HEK293 (cell line): ENCODE data around the gene PSMA2.

Source experiments
- ZNF423 ChIP-seq: fragments of 450-650 bp; formaldehyde crosslinking; IDR thresholded peaks from 2 replicates; pipeline ENCODE4 v1.5.1; 2016; ENCODE audit warnings: missing biosample characterization, missing genetic modification characterization
- TF ChIP-seq, protein P1 (sequence below): fragments of 450-650 bp; formaldehyde crosslinking; IDR thresholded peaks from 2 replicates; pipeline ENCODE4 v1.5.1; 2016; ENCODE audit warnings: missing biosample characterization, missing genetic modification characterization

DNA sequence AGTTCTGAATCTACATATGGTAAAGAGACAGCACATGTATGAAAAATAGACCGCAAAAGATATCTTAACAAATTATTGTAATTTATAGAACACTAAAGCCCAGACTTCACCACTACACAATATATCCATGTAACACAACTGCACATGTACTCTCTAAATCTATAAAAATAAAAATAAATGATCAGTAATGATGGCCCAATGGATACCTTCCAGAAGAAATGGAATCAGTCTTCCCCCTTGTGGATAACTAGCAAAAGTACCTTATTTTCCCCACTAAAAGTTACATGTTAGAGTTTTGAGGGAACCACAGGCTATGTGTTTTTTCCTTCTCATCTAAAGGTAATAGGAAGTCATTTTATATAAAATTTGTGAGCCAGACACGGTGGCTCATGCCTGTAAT lies 45.8 kb downstream of the PSMA2 start:
- TF ChIP-seq, protein P1, sequence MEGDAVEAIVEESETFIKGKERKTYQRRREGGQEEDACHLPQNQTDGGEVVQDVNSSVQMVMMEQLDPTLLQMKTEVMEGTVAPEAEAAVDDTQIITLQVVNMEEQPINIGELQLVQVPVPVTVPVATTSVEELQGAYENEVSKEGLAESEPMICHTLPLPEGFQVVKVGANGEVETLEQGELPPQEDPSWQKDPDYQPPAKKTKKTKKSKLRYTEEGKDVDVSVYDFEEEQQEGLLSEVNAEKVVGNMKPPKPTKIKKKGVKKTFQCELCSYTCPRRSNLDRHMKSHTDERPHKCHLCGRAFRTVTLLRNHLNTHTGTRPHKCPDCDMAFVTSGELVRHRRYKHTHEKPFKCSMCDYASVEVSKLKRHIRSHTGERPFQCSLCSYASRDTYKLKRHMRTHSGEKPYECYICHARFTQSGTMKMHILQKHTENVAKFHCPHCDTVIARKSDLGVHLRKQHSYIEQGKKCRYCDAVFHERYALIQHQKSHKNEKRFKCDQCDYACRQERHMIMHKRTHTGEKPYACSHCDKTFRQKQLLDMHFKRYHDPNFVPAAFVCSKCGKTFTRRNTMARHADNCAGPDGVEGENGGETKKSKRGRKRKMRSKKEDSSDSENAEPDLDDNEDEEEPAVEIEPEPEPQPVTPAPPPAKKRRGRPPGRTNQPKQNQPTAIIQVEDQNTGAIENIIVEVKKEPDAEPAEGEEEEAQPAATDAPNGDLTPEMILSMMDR (tag by site-specific recombination), result no peak
- TF ChIP-seq ZNF423 (tag by site-specific recombination), result no peak
